Neural cell (in vitro differentiated cells): Measurements from ENCODE around the gene ARHGEF12. TPM values are rescaled to one million over a fixed set of nuclear protein-coding genes. Genes with fewer than 3 reads are reported as not detected.

Experiments used
- H2AFZ ChIP-seq: fragments of 200-600, 300-800 bp; sonication (generic), shearing (Covaris generic); 2 replicates; pipeline ENCODE4 v1.6.0; 2014; ENCODE audit warnings: low read depth, mild to moderate bottlenecking, antibody characterized with exemption, low read length, moderate library complexity
- H3F3A ChIP-seq: fragments of 200-600 bp; shearing (Covaris generic); 2 replicates; pipeline ENCODE4 v1.6.1; 2016; ENCODE audit warnings: mild to moderate bottlenecking, moderate library complexity, mixed read lengths, antibody characterized with exemption, low read length; ENCODE audit not compliant: insufficient read depth, poor library complexity, severe bottlenecking
- H3K27ac ChIP-seq: fragments of 200-600, 300-800 bp; sonication (generic), shearing (Covaris generic); 2 replicates; pipeline ENCODE4 v1.5.1; 2014; ENCODE audit warnings: mild to moderate bottlenecking, low read length, moderate library complexity
- H3K27me3 ChIP-seq: fragments of 300-800, 200-600 bp; sonication (generic), shearing (Covaris generic); 2 replicates; pipeline ENCODE4 v1.6.0; 2014; ENCODE audit warnings: mild to moderate bottlenecking, low read depth, low read length, moderate library complexity; ENCODE audit not compliant: insufficient read depth
- H3K36me3 ChIP-seq: fragments of 300-800, 200-600 bp; sonication (generic), shearing (Covaris generic); 2 replicates; pipeline ENCODE4 v1.5.1; 2014; ENCODE audit warnings: mild to moderate bottlenecking, antibody characterized with exemption, low read length, moderate library complexity; ENCODE audit not compliant: insufficient read depth
- H3K4me2 ChIP-seq: fragments of 300-800, 200-600 bp; sonication (generic), shearing (Covaris generic); 2 replicates; pipeline ENCODE4 v1.6.0; 2014; ENCODE audit warnings: mild to moderate bottlenecking, low read length
- H3K4me3 ChIP-seq: fragments of 300-800, 200-600 bp; sonication (generic), shearing (Covaris generic); 2 replicates; pipeline ENCODE4 v1.5.1; 2014; ENCODE audit warnings: mild to moderate bottlenecking, low read length, moderate library complexity
- H3K79me2 ChIP-seq: fragments of 200-600 bp; shearing (Covaris generic); replicated peaks from 2 replicates; pipeline ENCODE4 v1.6.0; 2014; ENCODE audit warnings: mild to moderate bottlenecking, low read length, moderate library complexity; ENCODE audit not compliant: insufficient read depth
- H3K9ac ChIP-seq: fragments of 300-800, 200-600 bp; sonication (generic), shearing (Covaris generic); 2 replicates; pipeline ENCODE4 v1.6.1; 2016; ENCODE audit warnings: mild to moderate bottlenecking, low read length, mixed read lengths
- H3K9me2 ChIP-seq: fragments of 200-600 bp; shearing (Covaris generic); 2 replicates; pipeline ENCODE4 v1.6.1; 2016; ENCODE audit warnings: mild to moderate bottlenecking, low read length, mixed read lengths; ENCODE audit not compliant: insufficient read depth
- H3K9me3 ChIP-seq: fragments of 200-600, 300-800 bp; sonication (generic), shearing (Covaris generic); 2 replicates; pipeline ENCODE4 v1.6.1; 2016; ENCODE audit warnings: mild to moderate bottlenecking, mixed run types, low read length, moderate library complexity, mixed read lengths
- H4K20me1 ChIP-seq: fragments of 200-600 bp; shearing (Covaris generic); 2 replicates; pipeline ENCODE4 v1.6.1; 2016; ENCODE audit warnings: mild to moderate bottlenecking, mixed run types; ENCODE audit not compliant: insufficient read depth
- EP300 ChIP-seq: fragments of 450-650 bp; conservative IDR thresholded peaks from 2 replicates; pipeline ENCODE4 v1.6.1; 2014; ENCODE audit warnings: antibody characterized with exemption, mild to moderate bottlenecking, moderate library complexity; ENCODE audit not compliant: poor library complexity, severe bottlenecking
- EZH2 ChIP-seq: fragments of 200-600, 300-800 bp; shearing (Covaris generic), sonication (generic); IDR thresholded peaks from 2 replicates; pipeline ENCODE4 v1.6.1; 2014; ENCODE audit warnings: antibody characterized with exemption, low read length, borderline replicate concordance, mild to moderate bottlenecking; ENCODE audit not compliant: insufficient read depth, poor library complexity, severe bottlenecking
- MXI1 ChIP-seq: fragments of 450-650 bp; conservative IDR thresholded peaks from 2 replicates; pipeline ENCODE4 v1.6.1; 2014; ENCODE audit warnings: antibody characterized with exemption, mild to moderate bottlenecking; ENCODE audit not compliant: poor library complexity, severe bottlenecking
- POLR2AphosphoS5 ChIP-seq: IDR thresholded peaks from 2 replicates; pipeline ENCODE4 v1.6.1; 2012
- RAD21 ChIP-seq: fragments of 450-650 bp; conservative IDR thresholded peaks from 2 replicates; pipeline ENCODE4 v1.6.1; 2014; ENCODE audit warnings: antibody characterized with exemption, mild to moderate bottlenecking, moderate library complexity
- SMC3 ChIP-seq: fragments of 450-650 bp; conservative IDR thresholded peaks from 2 replicates; pipeline ENCODE4 v1.6.1; 2014; ENCODE audit warnings: antibody characterized with exemption, mild to moderate bottlenecking, moderate library complexity; ENCODE audit not compliant: poor library complexity
- TAF1 ChIP-seq: IDR thresholded peaks from 2 replicates; pipeline ENCODE4 v1.6.1; 2012; ENCODE audit warnings: low read depth
- polyA plus RNA-seq: library from polyadenylated mRNA; depleted of rRNA; stranded (reverse); fragments of >200 nt; gene quantifications from 2 replicates; pipeline ENCODE4 v1.2.3, GENCODE V29; 2014
- TF ChIP-seq, protein P1 (sequence below): fragments of 450-650 bp; IDR thresholded peaks from 2 replicates; pipeline ENCODE4 v1.5.1; 2014; ENCODE audit warnings: antibody characterized with exemption, mild to moderate bottlenecking, moderate library complexity; ENCODE audit not compliant: poor library complexity, severe bottlenecking
- TF ChIP-seq, protein P2 (sequence below): IDR thresholded peaks from 2 replicates; pipeline ENCODE4 v1.6.1; 2012; ENCODE audit warnings: borderline replicate concordance

ARHGEF12 gene
- polyA plus RNA-seq, 1 donor from 2014 or later: 93.4 TPM

DNA sequence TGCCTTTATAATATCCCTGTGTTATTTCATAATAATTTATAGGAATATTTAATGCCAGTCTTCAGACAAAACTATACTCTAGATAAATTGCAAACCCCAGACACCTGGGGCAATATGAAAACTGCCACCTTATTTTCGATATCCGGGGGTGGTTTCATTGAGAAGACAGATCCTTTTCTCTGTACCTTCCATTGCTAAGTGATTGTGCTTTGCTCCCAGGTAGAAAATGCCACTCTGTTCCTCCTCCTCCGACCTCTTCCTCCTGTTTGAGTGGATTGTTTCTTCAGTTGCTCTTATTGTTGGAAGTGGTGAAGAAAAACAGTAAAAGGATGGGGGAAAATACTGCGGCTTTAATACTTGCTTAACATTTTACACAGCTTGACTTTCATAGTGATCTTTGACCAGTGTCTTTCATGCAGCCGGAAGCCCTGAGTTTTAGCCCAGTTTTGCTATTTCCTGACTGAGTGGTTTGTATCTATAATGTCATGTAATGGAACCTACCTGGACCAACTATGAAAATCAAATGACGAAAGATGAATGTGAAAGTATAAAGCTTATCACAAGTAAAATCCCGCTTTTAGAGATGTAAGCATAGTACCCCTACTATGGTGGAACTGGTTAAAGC is 169.7 kb downstream of the ARHGEF12 start:
- Histone ChIP-seq H3K9me2 (no peaks in the 10 kb centered on the region), H3K79me2 (no peaks in the 10 kb centered on the region), H4K20me1 (no peaks in the 10 kb centered on the region), H3K27me3 (no peaks in the 10 kb centered on the region), H2AFZ (no peak overlapping the region), H3K36me3 (no peaks in the 10 kb centered on the region), H3K4me2 (no peak overlapping the region), H3K27ac (no peak overlapping the region), H3K4me3 (no peak overlapping the region), H3F3A (no peaks in the 10 kb centered on the region), H3K9ac (no peak overlapping the region), H3K9me3 (no peaks in the 10 kb centered on the region)
- TF ChIP-seq EP300 (no peak), POLR2AphosphoS5 (no peak), RAD21 (no peak), MXI1 (no peak), TAF1 (no peak), EZH2 (no peak), SMC3 (no peak)
- TF ChIP-seq, protein P1, sequence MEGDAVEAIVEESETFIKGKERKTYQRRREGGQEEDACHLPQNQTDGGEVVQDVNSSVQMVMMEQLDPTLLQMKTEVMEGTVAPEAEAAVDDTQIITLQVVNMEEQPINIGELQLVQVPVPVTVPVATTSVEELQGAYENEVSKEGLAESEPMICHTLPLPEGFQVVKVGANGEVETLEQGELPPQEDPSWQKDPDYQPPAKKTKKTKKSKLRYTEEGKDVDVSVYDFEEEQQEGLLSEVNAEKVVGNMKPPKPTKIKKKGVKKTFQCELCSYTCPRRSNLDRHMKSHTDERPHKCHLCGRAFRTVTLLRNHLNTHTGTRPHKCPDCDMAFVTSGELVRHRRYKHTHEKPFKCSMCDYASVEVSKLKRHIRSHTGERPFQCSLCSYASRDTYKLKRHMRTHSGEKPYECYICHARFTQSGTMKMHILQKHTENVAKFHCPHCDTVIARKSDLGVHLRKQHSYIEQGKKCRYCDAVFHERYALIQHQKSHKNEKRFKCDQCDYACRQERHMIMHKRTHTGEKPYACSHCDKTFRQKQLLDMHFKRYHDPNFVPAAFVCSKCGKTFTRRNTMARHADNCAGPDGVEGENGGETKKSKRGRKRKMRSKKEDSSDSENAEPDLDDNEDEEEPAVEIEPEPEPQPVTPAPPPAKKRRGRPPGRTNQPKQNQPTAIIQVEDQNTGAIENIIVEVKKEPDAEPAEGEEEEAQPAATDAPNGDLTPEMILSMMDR: no peak
- TF ChIP-seq, protein P2, sequence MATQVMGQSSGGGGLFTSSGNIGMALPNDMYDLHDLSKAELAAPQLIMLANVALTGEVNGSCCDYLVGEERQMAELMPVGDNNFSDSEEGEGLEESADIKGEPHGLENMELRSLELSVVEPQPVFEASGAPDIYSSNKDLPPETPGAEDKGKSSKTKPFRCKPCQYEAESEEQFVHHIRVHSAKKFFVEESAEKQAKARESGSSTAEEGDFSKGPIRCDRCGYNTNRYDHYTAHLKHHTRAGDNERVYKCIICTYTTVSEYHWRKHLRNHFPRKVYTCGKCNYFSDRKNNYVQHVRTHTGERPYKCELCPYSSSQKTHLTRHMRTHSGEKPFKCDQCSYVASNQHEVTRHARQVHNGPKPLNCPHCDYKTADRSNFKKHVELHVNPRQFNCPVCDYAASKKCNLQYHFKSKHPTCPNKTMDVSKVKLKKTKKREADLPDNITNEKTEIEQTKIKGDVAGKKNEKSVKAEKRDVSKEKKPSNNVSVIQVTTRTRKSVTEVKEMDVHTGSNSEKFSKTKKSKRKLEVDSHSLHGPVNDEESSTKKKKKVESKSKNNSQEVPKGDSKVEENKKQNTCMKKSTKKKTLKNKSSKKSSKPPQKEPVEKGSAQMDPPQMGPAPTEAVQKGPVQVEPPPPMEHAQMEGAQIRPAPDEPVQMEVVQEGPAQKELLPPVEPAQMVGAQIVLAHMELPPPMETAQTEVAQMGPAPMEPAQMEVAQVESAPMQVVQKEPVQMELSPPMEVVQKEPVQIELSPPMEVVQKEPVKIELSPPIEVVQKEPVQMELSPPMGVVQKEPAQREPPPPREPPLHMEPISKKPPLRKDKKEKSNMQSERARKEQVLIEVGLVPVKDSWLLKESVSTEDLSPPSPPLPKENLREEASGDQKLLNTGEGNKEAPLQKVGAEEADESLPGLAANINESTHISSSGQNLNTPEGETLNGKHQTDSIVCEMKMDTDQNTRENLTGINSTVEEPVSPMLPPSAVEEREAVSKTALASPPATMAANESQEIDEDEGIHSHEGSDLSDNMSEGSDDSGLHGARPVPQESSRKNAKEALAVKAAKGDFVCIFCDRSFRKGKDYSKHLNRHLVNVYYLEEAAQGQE: no peak

DNA sequence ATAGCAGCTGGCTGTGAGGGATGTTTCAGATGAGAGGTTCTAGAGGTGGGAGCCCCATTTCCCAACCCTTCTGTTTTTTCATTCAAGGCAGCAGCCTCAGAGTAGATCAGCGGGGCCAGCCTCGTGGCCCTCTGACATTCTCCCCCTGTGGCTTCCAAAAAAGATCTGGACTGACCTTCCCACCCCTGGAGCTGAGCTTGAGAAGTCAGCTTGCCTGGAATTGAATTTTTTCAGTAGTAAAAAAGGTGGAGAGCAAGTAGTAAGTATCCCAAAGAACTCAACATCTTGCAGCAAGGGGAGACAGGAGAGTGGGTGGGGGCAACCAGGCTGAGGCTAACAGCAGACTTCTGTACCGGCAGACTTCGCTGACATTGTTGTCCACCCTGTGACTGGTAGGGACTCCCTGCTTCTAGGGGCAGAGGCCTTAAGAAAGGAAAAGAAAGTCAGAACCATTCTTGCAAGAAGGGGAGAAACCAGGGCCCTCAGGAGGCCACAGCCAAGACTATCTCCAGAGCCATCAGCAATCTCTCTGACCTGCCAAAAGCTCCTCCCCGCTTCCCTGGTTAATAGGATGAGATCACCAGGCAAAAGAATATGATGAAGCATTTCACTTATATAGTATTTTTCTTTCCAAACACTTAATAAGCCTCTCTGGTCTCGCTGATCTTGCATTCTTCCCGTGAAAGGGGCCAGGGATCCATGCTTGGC is 173.3 kb downstream of the ARHGEF12 start:
- no peaks in the 10 kb centered on the region for H4K20me1 ChIP-seq
- no peak overlapping the region for H3K4me2 ChIP-seq
- H3K9me3 ChIP-seq: no peaks in the 10 kb centered on the region
- no peaks in the 10 kb centered on the region for H3K9me2 ChIP-seq
- TF ChIP-seq EZH2 (no peak), MXI1 (no peak), POLR2AphosphoS5 (no peak), RAD21 (no peak), SMC3 (no peak), TAF1 (no peak), EP300 (no peak)
- TF ChIP-seq, protein P1: no peak
- TF ChIP-seq, protein P2: no peak
- no peak overlapping the region for H2AFZ ChIP-seq
- H3K36me3 ChIP-seq: no peaks in the 10 kb centered on the region
- H3K9ac ChIP-seq: no peak overlapping the region
- peaks cover 9% of the 10 kb centered on the region for H3K27me3 ChIP-seq
- no peaks in the 10 kb centered on the region for H3K79me2 ChIP-seq
- H3K27ac ChIP-seq: no peak overlapping the region
- no peak overlapping the region for H3K4me3 ChIP-seq
- no peaks in the 10 kb centered on the region for H3F3A ChIP-seq
